ENCODE measurements around the gene CD300LF. TPM values are rescaled to one million over a fixed set of nuclear protein-coding genes. Genes with fewer than 3 reads are reported as not detected.

CD300LF gene
- total and polyA plus RNA-seq, 9 of the 15 experiments (the other 6 are each of a cell fraction or from before 2014, with no cell fraction given), result not detected

DNA sequence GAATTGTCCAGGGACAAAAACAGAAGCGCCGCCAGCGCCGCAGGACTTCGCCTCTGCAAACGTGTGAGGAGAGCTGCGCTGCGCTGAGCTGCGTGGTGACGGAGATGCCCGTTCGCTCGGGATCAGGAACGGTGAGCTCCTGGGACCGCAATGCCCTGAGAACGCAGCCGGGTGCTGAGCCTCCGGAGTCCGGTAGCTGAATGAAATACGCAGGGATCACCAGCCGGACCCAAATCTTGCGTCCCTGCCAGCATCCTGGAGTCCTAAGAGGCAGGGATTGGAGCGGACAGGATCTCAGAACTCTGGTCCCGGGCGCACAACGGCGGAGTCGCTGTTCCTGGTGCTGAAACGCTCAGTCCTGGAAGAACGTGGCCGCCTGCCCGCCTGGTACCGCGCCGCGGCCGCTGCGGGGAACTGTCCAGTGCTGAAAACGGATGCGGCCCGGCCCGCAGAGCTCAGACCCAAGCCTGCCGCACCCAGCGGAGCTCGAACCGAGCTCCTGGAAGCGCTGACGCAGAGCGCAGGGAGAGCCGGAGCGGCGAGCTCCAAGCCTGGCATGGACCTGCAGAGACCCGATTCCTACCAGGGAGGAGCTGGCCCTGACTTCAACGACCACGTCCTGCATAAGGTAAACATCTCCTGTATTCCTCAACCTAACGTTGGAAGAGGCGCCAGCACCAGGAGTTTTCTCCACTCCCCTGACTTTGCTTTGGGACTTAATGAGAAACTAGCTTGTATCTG lies 41.5 kb downstream of the CD300LF start (continued):
- TF ChIP-seq ZNF121 (CRISPR knock-in tag; conservative IDR thresholded peaks at IDR 0.05) (no peak), CHCHD3 (CRISPR knock-in tag; IDR thresholded peaks at IDR 0.05) (no peak), SMARCC2 (IDR thresholded peaks at IDR 0.05; ENCODE audit: low read depth) (no peak), CBX3 (IDR thresholded peaks at IDR 0.05; ENCODE audit: borderline replicate concordance in 1 of 2, low read length in 2 of 2) (peak in 1 of 2 experiments; percentile 95; a peak in 2 of 3 replicates), GTF2E2 (tag; IDR thresholded peaks at IDR 0.05) (no peak), E2F4 (CRISPR knock-in tag; IDR thresholded peaks at IDR 0.05; ENCODE audit: low read depth) (peak; percentile 82; the same call in 1 of the 2 replicates), ZNF644 (tag; IDR thresholded peaks at IDR 0.05; ENCODE audit: low read depth) (0 out of 2 replicates have a peak, but pooled peaks have one; percentile 50), HLTF (IDR thresholded peaks at IDR 0.05) (no peak), CAMTA2 (CRISPR knock-in tag; conservative IDR thresholded peaks at IDR 0.05) (no peak), KAT8 (IDR thresholded peaks at IDR 0.05; ENCODE audit: low read depth) (no peak), ZFX (CRISPR knock-in tag; IDR thresholded peaks at IDR 0.05) (peak; percentile 48; the same call in 1 of the 2 replicates), ELK1 (CRISPR knock-in tag; IDR thresholded peaks at IDR 0.05) (0 out of 2 replicates have a peak, but pooled peaks have one; percentile 55), ZNF57 (CRISPR knock-in tag; IDR thresholded peaks at IDR 0.05) (no peak)
- TF ChIP-seq, protein P1, sequence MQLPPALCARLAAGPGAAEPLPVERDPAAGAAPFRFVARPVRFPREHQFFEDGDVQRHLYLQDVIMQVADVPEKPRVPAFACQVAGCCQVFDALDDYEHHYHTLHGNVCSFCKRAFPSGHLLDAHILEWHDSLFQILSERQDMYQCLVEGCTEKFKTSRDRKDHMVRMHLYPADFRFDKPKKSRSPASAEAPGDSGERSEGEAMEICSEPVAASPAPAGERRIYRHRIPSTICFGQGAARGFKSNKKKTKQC (CRISPR knock-in tag; IDR thresholded peaks at IDR 0.05), result peak; percentile 99
- TF ChIP-seq, protein P2, sequence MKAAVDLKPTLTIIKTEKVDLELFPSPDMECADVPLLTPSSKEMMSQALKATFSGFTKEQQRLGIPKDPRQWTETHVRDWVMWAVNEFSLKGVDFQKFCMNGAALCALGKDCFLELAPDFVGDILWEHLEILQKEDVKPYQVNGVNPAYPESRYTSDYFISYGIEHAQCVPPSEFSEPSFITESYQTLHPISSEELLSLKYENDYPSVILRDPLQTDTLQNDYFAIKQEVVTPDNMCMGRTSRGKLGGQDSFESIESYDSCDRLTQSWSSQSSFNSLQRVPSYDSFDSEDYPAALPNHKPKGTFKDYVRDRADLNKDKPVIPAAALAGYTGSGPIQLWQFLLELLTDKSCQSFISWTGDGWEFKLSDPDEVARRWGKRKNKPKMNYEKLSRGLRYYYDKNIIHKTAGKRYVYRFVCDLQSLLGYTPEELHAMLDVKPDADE (conservative IDR thresholded peaks at IDR 0.05; ENCODE audit: control insufficient read depth, low read depth, low read length), result peak; percentile 94
- TF ChIP-seq, protein P3, sequence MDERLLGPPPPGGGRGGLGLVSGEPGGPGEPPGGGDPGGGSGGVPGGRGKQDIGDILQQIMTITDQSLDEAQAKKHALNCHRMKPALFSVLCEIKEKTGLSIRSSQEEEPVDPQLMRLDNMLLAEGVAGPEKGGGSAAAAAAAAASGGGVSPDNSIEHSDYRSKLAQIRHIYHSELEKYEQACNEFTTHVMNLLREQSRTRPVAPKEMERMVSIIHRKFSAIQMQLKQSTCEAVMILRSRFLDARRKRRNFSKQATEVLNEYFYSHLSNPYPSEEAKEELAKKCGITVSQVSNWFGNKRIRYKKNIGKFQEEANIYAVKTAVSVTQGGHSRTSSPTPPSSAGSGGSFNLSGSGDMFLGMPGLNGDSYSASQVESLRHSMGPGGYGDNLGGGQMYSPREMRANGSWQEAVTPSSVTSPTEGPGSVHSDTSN (CRISPR knock-in tag; IDR thresholded peaks at IDR 0.05; ENCODE audit: low read depth), result 0 out of 2 replicates have a peak, but pooled peaks have one; percentile 32
- TF ChIP-seq, protein P3 (tag; conservative IDR thresholded peaks at IDR 0.05; ENCODE audit: low read depth), result no peak
- TF ChIP-seq, protein P4, sequence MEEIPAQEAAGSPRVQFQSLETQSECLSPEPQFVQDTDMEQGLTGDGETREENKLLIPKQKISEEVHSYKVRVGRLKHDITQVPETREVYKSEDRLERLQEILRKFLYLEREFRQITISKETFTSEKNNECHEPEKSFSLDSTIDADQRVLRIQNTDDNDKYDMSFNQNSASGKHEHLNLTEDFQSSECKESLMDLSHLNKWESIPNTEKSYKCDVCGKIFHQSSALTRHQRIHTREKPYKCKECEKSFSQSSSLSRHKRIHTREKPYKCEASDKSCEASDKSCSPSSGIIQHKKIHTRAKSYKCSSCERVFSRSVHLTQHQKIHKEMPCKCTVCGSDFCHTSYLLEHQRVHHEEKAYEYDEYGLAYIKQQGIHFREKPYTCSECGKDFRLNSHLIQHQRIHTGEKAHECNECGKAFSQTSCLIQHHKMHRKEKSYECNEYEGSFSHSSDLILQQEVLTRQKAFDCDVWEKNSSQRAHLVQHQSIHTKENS (CRISPR knock-in tag; IDR thresholded peaks at IDR 0.05), result no peak

Measured in K562 (cell line).